ENCODE measurements around the gene GCK. TPM values are rescaled to one million over a fixed set of nuclear protein-coding genes. Genes with fewer than 3 reads are reported as not detected.

GCK gene
- total RNA-seq, 1 experiment from 2014 or later = not detected

GRCh38 chr7:44227911-44228310 is 38.7 kb upstream of the GCK start:
- no peaks in the 10 kb centered on the region for H3K9me3 Mint-ChIP-seq (ENCODE audit: unreplicated experiment)
- no peak for TF ChIP-seq CTCF (IDR thresholded peaks at IDR 0.05; ENCODE audit: insufficient read depth in 1 of 2, low read depth in 1 of 2, low read length in 1 of 2, severe bottlenecking in 1 of 2, unreplicated experiment in 1 of 2)
- CTCF ChIA-PET = no interaction called here
- intact Hi-C loops (cut with micrococcal nuclease; ENCODE audit: unreplicated experiment) = no loop called here
- peaks cover 20% of the 10 kb centered on the region for H3K27me3 Mint-ChIP-seq (ENCODE audit: insufficient read depth, unreplicated experiment)
- BruUV-seq (replicated peaks) = no TSS peak
- H3K4me1 Mint-ChIP-seq (ENCODE audit: low read depth, unreplicated experiment) = no peaks in the 10 kb centered on the region
- Histone ChIP-seq H3K4me1 (no peaks in the 10 kb centered on the region), H3K9me3 (no peaks in the 10 kb centered on the region), H3K36me3 (ENCODE audit: control insufficient read depth, insufficient read depth, low read length) (no peaks in the 10 kb centered on the region), H3K27me3 (replicated peaks; ENCODE audit: control insufficient read depth, insufficient read depth, low read length) (no peaks in the 10 kb centered on the region), H3K4me3 (ENCODE audit: low read depth, low read length) (no peak overlapping the region)
- DNase-seq = no peak
- no peaks in the 10 kb centered on the region for H3K36me3 Mint-ChIP-seq (ENCODE audit: insufficient read depth, unreplicated experiment)
- no peak overlapping the region for H3K4me3 Mint-ChIP-seq (ENCODE audit: unreplicated experiment)
- POLR2A ChIA-PET = no interaction called here
- no peak overlapping the region for H3K27ac Mint-ChIP-seq (ENCODE audit: unreplicated experiment)

- H3K36me3 Mint-ChIP-seq (ENCODE audit: insufficient read depth, unreplicated experiment) = no peaks in the 10 kb centered on the region
- ChIA-PET POLR2A (no interaction called here), CTCF (no interaction called here)
- no peaks in the 10 kb centered on the region for H3K9me3 ChIP-seq
- H3K4me3 ChIP-seq (ENCODE audit: low read depth, low read length) = no peak overlapping the region
- H3K4me3 Mint-ChIP-seq (ENCODE audit: unreplicated experiment) = no peak overlapping the region
- no TSS peak for BruUV-seq (replicated peaks)
- H3K9me3 Mint-ChIP-seq (ENCODE audit: unreplicated experiment) = no peaks in the 10 kb centered on the region
- TF ChIP-seq CTCF (IDR thresholded peaks at IDR 0.05; ENCODE audit: insufficient read depth in 1 of 2, low read depth in 1 of 2, low read length in 1 of 2, severe bottlenecking in 1 of 2, unreplicated experiment in 1 of 2) = no peak
- DNase-seq = no peak
- H3K27me3 ChIP-seq (replicated peaks; ENCODE audit: control insufficient read depth, insufficient read depth, low read length) = no peaks in the 10 kb centered on the region
- peaks cover 16% of the 10 kb centered on the region for H3K27me3 Mint-ChIP-seq (ENCODE audit: insufficient read depth, unreplicated experiment)
- H3K4me1 Mint-ChIP-seq (ENCODE audit: low read depth, unreplicated experiment) = no peaks in the 10 kb centered on the region
- H3K27ac Mint-ChIP-seq (ENCODE audit: unreplicated experiment) = no peak overlapping the region
- no peaks in the 10 kb centered on the region for H3K4me1 ChIP-seq
- intact Hi-C loops (cut with micrococcal nuclease; ENCODE audit: unreplicated experiment) = no loop called here
- H3K36me3 ChIP-seq (ENCODE audit: control insufficient read depth, insufficient read depth, low read length) = no peaks in the 10 kb centered on the region
Observed at GRCh38 chr7:44226396-44226753, 37.1 kb upstream of the GCK start.

DNA sequence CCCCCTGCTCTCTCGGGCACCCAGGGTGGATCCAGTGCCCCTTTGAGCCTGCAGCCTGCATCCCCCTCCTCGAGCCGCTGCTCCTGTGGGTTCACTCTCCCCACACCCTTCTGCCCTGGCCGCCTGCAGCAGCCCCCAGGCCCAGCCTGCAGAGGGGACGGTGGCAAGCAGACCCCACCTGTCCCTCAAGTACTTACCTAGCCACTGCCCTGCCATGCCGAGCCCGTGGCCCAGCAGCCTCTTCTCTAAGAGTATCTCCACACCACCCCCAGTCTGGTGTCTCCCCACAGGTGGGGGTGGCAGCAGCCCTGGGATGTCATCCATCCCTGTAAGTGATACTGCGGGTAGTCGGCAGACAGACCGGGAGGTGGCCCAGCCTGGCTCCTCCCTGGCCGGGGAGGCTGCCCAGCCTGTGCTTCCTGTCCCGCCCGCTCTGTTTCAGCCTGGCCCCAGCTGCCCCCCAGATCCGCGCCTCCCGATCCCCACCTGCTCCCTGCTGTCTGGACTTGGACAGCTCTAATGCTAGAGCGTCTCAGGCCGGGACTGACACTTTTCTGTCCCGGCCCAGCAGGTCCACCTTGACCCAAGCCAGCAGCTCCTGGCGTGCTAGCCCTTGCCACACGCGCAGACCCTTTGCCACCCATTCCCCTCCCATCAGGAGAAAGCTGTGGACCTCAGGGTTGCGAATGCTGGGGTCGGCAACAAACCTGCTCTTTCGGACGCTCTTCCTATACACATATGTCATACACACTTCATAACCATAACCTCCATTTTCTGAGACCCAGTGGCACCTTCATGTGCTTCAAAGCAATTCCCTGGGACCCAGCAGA is 36.5 kb upstream of the GCK start:
- CTCF ChIA-PET = interaction anchor here (0.6 to 0.8 kb wide), 2 partner anchors 7 to 16 kb away, joined by 3 read pairs; no protein-coding TSS in a partner anchor

More for the DNA sequence above, 36.5 kb upstream of the GCK start:
- no peaks in the 10 kb centered on the region for H3K9me3 ChIP-seq
- no peak overlapping the region for H3K4me3 ChIP-seq (ENCODE audit: low read depth, low read length)
- POLR2A ChIA-PET = no interaction called here
- TF ChIP-seq CTCF (IDR thresholded peaks at IDR 0.05; ENCODE audit: insufficient read depth in 1 of 2, low read depth in 1 of 2, low read length in 1 of 2, severe bottlenecking in 1 of 2, unreplicated experiment in 1 of 2) = no peak
- H3K4me1 Mint-ChIP-seq (ENCODE audit: low read depth, unreplicated experiment) = no peaks in the 10 kb centered on the region
- no peak overlapping the region for H3K4me3 Mint-ChIP-seq (ENCODE audit: unreplicated experiment)
- no peaks in the 10 kb centered on the region for H3K4me1 ChIP-seq
- no peak overlapping the region for H3K27ac Mint-ChIP-seq (ENCODE audit: unreplicated experiment)
- intact Hi-C loops (cut with micrococcal nuclease; ENCODE audit: unreplicated experiment) = no loop called here
- H3K27me3 ChIP-seq (replicated peaks; ENCODE audit: control insufficient read depth, insufficient read depth, low read length) = no peaks in the 10 kb centered on the region
- DNase-seq = no peak
- peaks cover 16% of the 10 kb centered on the region for H3K27me3 Mint-ChIP-seq (ENCODE audit: insufficient read depth, unreplicated experiment)
- no peaks in the 10 kb centered on the region for H3K9me3 Mint-ChIP-seq (ENCODE audit: unreplicated experiment)
- H3K36me3 ChIP-seq (ENCODE audit: control insufficient read depth, insufficient read depth, low read length) = no peaks in the 10 kb centered on the region
- H3K36me3 Mint-ChIP-seq (ENCODE audit: insufficient read depth, unreplicated experiment) = no peaks in the 10 kb centered on the region
- BruUV-seq (replicated peaks) = no TSS peak
